Stimulated activated naive CD4-positive, alpha-beta T cell treated with Interleukin-2 at 50 U/mL for 16 hours (primary cell): Measurements from ENCODE around the gene GADD45GIP1.
"Not testable (repeated sequence)": the region's sequence is repeated elsewhere in the genome, so short reads cannot be mapped to it uniquely, and the experiment has no call there.

Source experiments
- DNase-seq: peaks from one replicate; lab custom pipeline; 2025; lab: John Stamatoyannopoulos, UW

Gene GADD45GIP1

DNA sequence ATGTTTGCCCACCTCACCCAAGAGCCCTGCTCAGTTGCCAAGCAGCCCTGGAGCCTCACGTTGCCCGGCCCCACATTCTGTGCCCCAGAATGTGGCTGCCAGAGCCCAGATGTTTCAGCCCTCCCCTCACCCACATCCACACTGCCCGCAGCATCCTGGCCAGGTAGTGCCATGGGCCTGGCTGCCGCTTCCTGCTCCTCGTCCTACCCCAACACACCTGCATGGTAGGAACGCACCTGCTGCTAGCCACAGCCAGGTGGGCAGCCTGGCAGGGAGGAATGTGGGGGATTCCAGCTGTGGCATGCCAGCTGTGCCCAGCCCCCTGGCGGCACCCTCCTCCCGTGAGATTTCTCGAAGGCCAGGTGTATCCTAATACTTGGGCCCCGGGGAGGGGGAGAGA, 30.8 kb upstream of the GADD45GIP1 start:
- DNase-seq, result no peak

DNA sequence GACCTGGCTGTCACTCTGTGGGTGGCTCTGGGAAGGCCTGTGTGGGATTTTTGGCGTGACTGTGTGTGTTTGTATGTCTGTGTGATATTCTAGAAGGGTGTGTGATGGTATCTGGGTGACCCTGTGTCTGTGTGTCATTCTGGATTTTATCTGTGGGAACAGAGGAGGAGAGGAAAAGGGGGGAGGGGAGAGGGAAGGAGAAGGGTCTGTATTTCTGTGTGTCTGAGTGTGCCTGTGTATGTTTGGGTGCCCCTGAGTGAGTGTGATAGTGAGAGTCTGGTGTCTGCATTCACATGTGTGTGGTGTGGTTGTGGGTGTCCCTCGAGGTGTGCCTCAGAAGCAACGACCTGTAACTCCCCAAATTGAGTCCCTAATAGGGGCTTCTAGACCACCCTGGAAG, 30.2 kb upstream of the GADD45GIP1 start:
- no peak for DNase-seq

DNA sequence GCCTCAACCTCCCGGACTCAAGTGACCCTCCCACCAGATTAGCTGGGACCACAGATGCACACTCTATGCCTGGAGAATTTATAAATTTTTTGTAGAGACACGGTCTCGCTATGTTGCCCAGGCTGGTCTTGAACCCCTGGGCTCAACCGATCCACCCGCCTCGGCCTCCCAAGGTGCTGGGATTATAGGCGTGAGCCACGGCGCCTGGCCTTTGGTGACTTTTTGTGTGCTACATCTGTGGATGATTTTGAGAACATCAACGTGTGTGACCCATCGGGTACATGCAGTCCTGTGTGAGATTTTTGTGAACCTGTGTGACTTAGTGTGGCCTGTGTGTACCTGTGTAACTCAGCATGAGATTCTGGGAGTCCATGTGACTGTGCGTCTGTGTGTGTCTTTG, 29.7 kb upstream of the GADD45GIP1 start:
- no peak for DNase-seq

DNA sequence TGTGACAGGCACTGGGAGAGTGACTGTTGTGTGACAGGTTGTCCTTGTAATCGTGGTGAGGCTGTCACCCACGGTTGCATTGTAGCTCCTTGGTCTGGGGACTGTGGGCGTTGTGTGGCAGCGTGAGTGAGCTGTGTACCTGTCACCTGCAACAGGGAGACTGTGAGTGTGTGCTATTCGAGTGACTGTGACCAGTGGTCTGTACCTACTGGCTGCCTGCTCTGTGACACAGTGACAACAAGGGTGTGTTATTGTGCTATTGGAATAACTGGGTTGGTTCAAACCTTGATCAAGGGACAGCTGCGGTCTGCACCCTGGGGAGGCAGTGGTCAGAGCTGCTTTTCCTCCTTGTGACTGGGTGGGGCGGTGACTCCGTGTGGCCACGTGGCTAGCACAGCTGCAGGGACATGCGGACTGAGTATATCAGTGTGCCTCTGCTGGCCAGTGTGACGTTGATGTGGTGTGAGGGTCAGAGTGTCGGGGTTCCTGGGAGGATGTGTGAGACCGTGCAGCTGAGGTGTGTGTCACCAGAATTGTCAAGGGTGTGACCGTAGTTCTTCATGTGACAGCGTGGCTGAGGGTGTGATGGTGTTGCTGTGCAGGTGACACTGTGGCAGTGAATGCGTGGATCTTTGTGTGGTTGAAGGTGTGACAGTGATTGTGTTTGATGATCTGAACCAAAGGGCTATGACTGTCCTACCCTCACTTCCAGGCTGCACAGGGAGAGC, 28.2 kb upstream of the GADD45GIP1 start:
- DNase-seq, result no peak

DNA sequence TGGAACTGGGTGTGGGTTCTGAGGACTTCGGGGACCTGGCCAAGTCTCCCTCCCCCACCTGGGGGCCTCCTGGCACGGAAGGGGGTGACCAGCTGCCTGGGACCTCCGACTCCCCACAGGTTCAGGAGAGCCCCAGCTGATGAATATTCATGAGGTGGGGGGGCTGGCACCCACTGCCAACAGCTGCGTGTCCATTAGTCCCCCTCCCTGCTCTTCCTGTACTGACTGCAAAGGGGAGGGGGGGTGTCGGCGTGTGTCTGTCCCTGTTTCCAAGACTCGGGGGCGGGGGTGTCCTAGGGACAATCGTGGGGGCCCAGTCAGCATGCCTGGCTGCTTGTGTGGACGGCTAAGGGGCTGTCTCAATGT, 27.6 kb upstream of the GADD45GIP1 start:
- DNase-seq, result no peak

DNA sequence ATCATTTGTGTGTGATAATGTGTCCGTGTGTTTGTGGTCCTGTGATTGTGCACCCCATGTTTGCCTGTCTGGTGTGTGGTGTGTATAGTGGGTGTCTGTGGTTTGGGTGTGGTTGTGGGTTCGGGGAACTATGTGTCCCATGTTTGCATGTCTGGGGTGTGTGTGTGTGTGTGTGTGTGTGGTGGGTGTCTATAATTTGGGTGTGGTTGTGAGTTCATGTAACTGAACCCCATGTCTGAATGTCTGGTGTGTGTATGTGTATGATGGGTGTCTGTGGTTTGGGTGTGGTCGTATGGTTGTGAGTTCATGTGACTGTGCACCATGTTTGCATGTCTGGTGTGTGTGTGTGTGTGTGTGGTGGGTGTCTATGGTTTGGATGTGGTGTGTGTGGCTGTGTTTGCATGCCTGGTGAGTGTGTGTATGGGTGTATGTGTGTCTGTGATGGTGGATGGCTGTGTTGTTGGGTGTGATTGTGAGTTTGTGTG, 27.2 kb upstream of the GADD45GIP1 start:
- no peak for DNase-seq

DNA sequence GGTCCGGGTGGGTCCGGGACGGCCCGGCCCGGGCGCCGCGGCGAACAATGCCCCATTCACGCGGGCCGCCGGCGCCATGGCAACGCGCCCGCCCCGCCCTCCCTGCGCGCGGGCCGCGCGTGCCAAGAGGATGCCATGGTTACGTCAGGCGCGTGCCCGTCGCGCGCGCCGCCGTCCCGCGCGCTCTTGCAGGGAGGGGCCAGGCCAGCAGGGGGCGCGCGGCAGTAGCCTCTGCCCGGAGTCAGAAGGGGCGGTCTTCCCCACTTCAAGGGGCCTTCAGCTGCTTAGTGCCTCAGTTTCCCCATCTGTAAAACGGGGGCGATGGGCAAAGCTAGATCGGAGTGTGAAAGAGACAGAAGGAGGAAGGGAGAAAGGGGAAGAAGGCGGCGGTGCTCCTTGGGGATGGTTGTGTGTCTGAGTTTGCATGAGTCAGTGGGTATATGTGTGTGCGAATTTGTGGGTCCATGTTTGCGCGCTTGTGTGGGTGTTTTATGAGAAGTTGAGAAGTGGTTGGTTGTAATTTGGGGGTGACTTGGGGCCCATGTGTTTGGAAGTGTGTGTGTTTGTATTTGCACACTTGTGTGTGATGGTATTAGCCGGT, 26.6 kb upstream of the GADD45GIP1 start:
- DNase-seq, result peak; percentile 53

DNA sequence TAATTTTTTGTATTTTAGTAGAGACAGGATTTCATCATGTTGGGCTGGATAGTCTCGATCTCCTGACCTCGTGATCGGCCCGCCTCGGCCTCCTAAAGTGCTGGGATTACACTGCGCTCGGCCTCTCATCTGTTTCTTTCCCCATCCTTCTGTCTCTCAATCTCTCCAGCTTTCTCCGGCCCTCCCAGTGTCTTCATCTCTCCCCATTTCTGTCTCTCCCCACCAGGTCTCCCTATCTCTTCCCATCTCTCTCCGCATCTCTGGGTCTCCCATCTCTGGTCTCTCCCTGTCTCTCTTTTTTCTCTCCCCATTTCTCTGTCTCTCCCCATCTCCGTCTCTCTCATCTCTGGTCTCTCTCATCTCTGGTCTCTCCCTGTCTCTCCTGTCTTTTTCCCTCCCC, 26.1 kb upstream of the GADD45GIP1 start:
- no peak for DNase-seq

DNA sequence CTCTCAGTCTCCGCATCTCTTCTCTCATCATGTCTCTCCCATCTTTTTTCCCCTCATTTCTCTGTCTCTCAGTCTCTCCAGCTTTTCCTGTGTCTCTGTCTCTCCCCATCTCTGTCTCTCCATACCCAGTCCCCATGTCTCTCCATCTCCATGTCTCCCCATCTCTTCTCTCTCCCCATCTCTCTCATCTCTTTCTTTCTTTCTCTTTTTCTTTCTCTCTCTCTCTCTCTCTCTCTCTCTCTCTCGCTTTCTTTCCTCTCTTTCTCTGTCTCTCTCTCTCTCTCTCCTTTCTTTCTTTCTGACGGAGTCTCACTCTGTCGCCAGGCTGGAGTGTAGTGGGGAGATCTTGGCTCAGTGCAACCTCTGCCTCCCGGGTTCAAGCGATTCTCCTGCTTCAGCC, 25.6 kb upstream of the GADD45GIP1 start:
- DNase-seq, result no peak

DNA sequence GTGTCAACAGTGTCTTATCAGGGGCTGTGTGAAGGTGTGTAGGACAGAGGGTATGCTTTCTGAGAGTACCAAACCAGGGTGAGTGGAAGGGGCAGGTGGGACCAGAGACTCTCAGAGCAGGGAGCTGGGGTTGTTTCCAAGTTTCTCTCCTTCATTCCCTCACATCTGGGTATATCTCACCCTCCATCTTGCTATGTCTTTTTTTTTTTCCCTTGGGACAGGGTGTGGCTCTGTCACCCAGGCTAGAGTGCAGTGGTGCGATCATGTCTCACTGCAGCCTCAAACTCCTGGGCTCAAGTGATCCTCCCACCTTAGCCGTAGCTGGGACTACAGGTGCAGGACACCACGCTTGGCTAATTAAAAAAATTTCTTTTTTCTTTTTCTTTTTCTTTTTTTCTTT, 23.0 kb upstream of the GADD45GIP1 start:
- no peak for DNase-seq

DNA sequence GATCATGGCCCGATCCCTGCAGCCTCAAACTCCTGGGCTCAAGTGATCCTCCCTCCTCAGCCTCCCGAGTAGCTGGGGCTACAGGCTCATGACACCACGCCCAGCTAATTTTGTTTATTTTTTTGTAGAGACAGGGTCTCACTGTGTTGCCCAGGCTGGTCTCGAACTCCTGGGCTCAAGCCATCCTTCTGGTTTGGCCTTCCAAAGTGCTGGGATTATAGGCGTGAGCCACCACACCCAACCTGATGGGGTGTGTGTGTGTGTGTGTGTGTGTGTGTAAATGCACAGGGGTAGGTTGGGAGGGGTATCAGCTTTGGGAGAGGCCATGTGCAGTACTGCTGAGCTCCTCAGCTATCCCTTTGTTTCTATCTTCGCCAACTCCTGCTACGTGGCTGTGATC, 19.1 kb upstream of the GADD45GIP1 start:
- not testable (repeated sequence) for DNase-seq

DNA sequence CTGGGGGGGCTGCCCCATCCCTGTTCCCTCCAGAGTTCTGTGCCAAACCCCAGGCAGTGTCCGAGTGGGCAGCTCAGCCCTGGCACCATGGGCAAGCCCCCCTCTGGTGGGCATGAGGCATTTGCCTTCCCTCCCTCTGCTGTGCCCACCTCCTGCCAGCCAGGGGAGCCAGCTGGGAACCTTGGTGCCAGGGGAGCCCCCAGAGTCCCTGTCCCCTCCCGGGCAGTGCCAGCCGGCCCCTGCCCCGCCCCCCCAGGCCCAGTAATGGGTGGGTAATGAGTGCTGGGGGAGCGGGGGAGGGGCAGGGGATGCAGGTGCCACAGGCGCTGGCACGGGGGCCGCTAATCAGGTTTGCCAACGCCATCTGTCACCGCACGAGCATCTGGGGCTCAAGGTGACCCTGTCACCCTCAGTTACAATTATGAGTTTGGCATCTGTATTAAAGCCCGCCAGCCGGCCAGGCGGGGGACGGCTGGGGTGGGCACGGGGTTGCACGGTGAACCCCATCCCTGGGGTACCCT, 18.3 kb upstream of the GADD45GIP1 start:
- no peak for DNase-seq

DNA sequence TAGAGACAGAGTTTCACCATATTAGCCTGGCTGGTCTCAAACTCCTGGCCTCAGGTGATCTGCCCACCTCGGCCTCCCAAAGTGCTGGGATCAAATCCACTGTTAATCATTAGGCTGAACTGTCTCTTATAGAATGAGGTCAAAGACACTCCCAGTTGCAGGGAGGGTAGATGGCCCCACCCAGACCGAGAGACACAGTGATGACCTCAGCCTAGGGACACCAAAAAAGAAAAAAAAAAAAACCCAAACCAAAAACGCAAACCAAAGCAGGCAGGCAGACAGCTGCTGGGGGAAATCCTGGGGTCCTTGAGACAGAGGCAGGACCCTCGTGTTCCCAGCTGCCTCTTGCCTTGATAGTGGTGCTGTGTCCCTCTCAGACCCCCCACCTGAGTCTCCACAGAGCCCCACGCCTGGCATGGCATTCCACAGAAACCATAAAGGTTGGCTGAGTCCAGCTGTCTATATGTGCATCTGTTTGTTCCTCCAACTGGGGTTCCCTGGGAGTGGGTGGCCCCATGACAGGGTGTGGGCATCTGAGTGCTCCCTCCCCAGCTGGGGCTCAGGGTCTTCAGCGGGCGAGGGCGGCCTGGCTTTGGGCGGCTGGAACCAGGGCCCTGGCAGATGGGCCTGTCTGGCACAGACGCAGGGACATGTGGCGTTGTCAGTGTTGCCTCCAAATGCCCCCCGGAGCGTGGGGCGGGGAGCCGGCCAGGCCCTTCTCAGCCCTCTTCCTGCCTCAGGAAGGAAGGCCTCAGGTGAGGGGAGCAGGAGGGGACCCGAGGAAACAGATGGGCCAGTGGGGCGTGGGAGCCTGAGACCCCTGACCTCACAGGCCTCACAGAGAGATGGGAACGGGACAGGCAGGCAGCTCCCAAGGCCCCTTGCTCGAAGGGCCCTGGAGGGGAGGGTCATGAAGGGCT, 17.5 kb upstream of the GADD45GIP1 start:
- no peak for DNase-seq

DNA sequence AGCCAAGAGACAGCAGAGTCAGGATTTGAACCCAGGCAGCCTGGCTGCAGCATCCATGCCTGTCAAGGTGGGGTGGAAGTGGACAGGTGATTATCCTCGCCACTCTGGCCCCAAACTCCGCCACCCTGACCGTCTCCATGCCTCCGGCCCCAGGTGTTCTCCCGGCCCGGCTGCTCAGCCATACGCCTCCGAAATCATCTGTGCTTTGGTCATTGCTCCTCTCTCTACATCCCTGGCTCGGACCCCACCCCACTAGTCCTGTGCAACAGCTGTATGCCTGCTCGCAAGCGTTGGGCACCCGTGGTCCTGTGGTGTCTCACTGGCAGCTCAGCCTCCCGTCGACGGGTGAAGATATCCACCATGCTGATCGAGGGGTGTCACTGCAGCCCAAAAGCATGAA, 16.2 kb upstream of the GADD45GIP1 start:
- no peak for DNase-seq

DNA sequence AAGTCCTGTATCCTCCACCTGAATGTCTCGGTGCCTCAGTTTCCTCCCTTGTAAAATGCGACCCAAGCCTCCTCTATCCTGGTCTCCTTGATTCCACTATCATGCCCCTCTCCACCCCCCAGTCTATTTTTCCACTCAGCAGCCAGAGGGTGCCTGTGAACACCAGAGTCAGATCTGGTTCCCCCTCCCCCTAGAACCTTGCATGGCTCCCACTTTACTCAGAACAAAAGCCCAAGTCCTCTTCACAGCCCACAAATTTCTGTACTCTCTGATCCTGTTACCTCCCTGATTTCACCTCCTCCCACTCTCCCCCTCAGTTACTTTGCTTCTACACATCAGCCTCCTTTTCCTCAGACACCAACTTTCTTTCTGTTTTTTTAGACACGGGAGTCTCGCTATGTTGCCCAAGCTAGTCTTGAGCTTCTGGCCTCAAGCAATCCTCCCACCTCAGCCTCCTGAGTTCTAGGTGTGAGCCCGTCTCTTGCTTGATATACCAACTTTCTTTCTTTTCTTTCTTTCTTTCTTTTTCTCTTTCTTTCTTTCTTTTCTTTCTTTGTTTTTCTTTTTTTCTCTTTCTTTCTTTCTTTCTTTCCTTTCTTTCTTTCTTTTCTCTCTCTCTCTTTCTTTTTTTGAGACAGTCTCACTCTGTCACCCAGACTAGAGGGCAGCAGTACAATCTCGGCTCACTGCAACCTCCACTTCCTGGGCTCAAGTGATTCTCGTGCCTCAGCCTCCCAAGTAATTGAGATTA, 13.2 kb upstream of the GADD45GIP1 start:
- DNase-seq, result no peak

DNA sequence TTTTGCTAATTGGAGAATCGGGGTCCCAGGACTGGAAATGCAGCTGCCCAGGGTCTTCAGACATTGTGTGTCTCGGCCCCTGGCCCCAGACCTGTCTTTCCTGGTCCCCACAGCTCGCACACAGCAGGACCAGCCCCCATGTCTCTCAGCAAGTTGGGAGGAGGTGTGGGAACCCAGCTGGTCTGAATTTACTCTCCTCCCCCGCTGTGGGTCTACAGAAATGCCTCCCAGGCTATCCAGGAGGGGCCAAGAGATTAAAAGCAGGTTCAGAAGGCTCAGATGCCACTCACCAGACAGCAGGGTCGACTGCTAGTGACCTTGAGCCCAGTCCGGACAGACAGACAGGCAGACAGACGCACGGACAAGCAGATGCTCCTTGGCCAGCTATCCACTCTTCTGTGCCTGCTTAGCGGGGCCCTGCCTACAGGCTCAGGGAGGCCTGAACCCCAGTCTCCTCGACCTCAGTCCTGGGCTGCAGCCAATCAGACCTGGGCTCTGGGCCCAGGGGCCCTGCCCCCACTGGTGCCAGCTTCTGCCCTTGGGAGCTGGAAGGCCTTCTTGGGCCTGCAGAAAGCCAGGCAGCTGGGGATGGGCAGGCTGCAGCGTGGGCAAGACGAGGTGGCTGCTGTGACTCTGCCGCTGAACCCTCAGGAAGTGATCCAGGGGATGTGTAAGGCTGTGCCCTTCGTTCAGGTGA, 12.4 kb upstream of the GADD45GIP1 start, which contains the start of gene DAND5:
Gene DAND5, plus strand, starts transcription at position 285 of the 697 bp plus-strand sequence. Its CDS starts 85 bp downstream, at position 370.
- no peak for DNase-seq

DNA sequence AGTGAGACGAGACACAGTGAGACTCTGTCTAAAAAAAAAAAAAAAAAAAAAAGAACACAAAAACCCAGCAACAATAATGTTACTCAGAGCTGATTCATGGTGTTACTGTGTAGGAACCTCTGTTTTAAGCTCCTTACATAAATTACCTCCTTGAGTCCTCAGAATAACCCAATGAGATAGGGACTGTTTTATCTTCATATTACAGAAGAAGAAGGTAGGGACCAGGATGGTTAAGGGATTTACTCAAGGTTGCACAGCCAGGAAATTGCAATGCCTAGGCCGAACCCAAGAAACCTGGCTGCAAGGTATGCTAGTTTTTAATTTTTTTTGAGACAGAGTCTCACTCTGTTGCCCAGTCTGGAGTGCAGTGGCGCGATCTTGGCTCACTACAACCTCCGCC, 10.9 kb upstream of the GADD45GIP1 start:
- DNase-seq, result no peak

DNA sequence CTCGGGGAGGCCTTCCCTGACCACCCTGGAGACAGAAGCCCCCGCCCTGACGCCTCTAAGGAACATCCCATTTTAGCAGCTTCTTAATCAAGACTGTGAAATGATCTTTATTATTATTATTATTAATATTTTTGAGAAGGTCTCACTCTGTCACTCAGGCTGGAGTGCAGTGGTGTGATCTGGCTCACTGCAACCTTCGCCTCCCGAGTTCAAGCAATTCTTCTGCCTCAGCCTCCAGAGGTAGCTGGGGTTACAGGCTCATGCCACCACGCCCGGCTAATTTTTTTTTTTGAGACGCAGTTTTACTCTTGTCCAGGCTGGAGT, 8.8 kb upstream of the GADD45GIP1 start:
- DNase-seq, result no peak

DNA sequence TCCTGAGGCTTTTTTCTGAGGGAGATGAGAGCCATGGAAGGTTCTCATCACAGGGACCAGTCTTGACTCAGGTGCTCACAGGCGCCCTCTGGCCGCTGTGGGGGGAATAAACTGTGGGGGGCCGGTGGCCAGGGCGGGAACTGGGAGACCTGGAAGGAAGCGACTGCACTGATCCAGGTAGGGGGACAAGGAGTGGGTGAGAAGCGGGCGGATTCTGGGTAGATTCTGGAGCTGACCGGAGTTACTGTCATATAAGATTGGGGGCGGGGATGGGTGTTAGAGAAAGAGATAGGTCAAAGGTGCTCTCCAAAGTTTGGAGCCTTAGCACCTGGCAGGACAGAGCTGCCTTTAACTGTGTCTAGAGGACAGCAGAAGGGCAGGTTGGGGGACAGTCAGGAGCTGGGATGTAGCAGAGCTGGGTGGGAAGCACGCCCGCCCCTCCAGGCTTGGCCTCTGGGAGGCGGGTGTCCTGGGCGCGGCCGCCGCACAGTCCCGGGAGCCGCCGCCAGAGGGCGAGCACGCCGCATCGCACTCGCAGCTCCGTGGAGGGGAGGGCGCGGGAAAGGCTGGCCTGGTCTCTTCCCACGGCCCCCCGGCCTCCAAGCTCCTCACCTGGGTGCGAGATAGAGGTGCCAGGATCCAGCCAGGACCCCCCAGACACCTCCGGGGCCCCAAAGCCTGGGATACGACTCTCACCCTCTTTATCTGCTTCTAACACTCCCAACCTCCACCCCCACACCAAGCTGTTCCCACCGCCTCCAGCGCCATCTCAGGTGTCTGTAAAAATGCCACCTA, 8.2 kb upstream of the GADD45GIP1 start:
- DNase-seq, result peak; percentile 76

DNA sequence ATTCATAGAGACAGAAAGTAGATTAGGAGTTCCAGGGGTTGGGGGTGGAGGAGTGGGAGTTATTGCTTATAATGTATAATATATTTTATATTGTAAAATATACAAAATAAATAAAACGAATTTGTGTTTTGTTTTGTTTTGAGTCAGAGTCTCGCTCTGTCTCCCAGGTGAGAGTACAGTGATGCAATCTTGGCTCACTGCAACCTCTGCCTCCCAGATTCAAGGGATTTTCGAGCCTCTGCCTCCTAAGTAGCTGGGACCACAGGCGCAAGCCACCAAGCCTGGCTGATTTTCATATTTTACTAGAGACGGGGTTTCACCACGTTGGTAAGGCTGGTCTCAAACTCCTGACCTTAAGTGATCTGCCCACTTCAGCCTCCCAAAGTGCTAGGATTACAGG, 2.5 kb upstream of the GADD45GIP1 start:
- no peak for DNase-seq
